Hepatocyte (in vitro differentiated cells): ENCODE results near the gene GYG1.

ENCODE experiments used
- CTCF ChIP-seq: fragments of 200-600 bp; sonication (generic); IDR thresholded peaks from 2 replicates; pipeline ENCODE4 v1.5.1; 2016; ENCODE audit warnings: antibody characterized with exemption, mild to moderate bottlenecking; ENCODE audit not compliant: poor library complexity
- EZH2 ChIP-seq: fragments of 200-600 bp; sonication (generic); IDR thresholded peaks from 2 replicates; pipeline ENCODE4 v1.6.1; 2016; ENCODE audit warnings: antibody characterized with exemption, mild to moderate bottlenecking, borderline replicate concordance

- TF ChIP-seq CTCF: no peak
- no peak for TF ChIP-seq EZH2
Observed at GRCh38 chr3:149016242-149016641, 24.9 kb downstream of the GYG1 start.
